ENCODE measurements around the gene HMCN2.

DNA sequence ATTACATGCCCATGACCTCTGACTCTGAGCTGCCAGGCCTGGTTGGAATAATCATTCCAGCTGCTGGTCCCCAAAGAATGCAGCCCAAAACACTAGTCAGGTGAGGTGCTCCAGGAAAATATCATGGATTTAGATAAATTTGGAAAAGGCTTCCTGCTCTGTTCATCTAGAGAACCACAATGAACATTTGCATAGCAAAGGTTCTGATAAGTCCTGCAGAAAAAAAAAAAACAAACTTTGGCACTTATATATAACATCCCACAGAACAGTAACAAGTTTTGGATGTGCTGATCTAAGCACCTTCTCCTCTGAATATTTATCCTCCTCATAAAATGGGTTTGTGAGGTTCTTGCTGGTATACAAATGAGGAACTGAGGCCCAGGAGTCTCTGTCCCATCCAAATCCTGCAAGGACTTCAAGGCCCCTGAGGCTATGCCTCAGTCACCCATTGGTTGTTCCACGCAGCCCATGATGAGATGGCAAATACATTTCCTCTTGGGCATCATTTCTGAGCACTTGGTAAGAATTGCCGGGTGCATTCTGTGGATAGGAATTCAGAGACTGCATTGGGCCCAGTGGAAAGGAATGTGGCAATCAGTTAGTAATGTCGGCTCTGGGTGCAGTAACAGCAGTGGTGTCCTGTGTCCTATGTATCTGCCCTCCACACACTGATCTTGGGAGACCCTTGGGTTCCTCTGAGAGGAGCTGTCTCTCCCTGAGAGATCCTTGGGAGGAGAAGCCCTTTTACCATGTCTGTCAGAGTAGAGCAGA lies 105.8 kb downstream of the HMCN2 start:
- TF ChIP-seq, protein P1, sequence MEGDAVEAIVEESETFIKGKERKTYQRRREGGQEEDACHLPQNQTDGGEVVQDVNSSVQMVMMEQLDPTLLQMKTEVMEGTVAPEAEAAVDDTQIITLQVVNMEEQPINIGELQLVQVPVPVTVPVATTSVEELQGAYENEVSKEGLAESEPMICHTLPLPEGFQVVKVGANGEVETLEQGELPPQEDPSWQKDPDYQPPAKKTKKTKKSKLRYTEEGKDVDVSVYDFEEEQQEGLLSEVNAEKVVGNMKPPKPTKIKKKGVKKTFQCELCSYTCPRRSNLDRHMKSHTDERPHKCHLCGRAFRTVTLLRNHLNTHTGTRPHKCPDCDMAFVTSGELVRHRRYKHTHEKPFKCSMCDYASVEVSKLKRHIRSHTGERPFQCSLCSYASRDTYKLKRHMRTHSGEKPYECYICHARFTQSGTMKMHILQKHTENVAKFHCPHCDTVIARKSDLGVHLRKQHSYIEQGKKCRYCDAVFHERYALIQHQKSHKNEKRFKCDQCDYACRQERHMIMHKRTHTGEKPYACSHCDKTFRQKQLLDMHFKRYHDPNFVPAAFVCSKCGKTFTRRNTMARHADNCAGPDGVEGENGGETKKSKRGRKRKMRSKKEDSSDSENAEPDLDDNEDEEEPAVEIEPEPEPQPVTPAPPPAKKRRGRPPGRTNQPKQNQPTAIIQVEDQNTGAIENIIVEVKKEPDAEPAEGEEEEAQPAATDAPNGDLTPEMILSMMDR (IDR thresholded peaks at IDR 0.05; ENCODE audit: low read depth, low read length): no peak
- no peak for TF ChIP-seq EZH2phosphoT487 (IDR thresholded peaks at IDR 0.05; ENCODE audit: low read depth)

Measured in OCI-LY3 (cell line).